Activated naive CD4-positive, alpha-beta T cell treated with anti-CD3 and anti-CD28 coated beads for 36 hours (primary cell): ENCODE measurements around the gene DSG3. TPM values are rescaled to one million over a fixed set of nuclear protein-coding genes. Genes with fewer than 3 reads are reported as not detected.
"Not testable (repeated sequence)": the region's sequence is repeated elsewhere in the genome, so short reads cannot be mapped to it uniquely, and the experiment has no call there.

Experiments
- CTCF ChIA-PET: fragments of 350-600 bp; sonication (Branson Sonifier 250); formaldehyde crosslinking; loops from one replicate; lab custom pipeline; 2021; ENCODE audit warnings: antibody characterized with exemption; lab: Charles Lee
- DNase-seq: peaks from one replicate; pipeline ENCODE4 v3.0.0-alpha.2; 2020
- H3K27ac Mint-ChIP-seq: one replicate; pipeline ENCODE4 v1.8.0; 2021; ENCODE audit warnings: mild to moderate bottlenecking, mixed read lengths
- H3K27me3 Mint-ChIP-seq: one replicate; pipeline ENCODE4 v1.8.0; 2021; ENCODE audit warnings: low read depth, mixed read lengths
- H3K36me3 Mint-ChIP-seq: one replicate; pipeline ENCODE4 v1.8.0; 2021; ENCODE audit warnings: low read depth, mixed read lengths
- H3K4me1 Mint-ChIP-seq: one replicate; pipeline ENCODE4 v1.8.0; 2021; ENCODE audit warnings: low read depth, mixed read lengths
- H3K4me3 Mint-ChIP-seq: one replicate; pipeline ENCODE4 v1.8.0; 2021; ENCODE audit warnings: mild to moderate bottlenecking, moderate library complexity, mixed read lengths
- H3K9me3 Mint-ChIP-seq: one replicate; pipeline ENCODE4 v1.8.0; 2021; ENCODE audit warnings: mixed read lengths
- intact Hi-C: fragments of 100-400 bp; cut with micrococcal nuclease; formaldehyde crosslinking; loops from one replicate; pipeline ENCODE4 v1.15.1; 2023
- total RNA-seq, 2 experiments: library from RNA; stranded (reverse); gene quantifications; one replicate each; pipeline ENCODE4 v1.2.3, GENCODE V29; 2021

Gene DSG3
- total RNA-seq, 2 experiments from 2014 or later: not detected

DNA sequence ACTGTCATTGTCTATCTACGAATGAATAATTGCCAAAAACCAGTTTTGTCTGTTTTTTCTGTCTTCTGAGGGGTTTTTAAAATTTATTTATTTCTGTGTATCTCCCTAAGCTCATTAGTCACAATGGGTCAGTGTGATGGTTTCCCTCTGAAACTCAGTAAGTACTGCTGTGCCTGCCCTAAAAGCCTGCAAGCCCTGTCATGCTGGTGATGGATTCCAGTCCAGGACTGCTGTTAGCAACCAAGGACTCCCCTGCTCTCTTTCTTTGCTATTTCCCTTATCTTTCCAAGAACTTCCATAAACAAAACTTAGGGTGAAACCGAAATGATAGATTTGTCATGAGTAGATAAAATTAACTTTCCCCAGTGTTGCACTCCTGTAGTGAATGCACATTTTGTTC, 38.6 kb downstream of the DSG3 start:
- H3K27me3 Mint-ChIP-seq: peaks cover 7% of the 10 kb centered on the region
- H3K9me3 Mint-ChIP-seq: no peaks in the 10 kb centered on the region
- CTCF ChIA-PET: no interaction called here
- H3K4me1 Mint-ChIP-seq: peaks cover 4% of the 10 kb centered on the region
- no peak for DNase-seq
- intact Hi-C loops: no loop called here
- no peak overlapping the region for H3K4me3 Mint-ChIP-seq
- no peaks in the 10 kb centered on the region for H3K36me3 Mint-ChIP-seq
- no peak overlapping the region for H3K27ac Mint-ChIP-seq

DNA sequence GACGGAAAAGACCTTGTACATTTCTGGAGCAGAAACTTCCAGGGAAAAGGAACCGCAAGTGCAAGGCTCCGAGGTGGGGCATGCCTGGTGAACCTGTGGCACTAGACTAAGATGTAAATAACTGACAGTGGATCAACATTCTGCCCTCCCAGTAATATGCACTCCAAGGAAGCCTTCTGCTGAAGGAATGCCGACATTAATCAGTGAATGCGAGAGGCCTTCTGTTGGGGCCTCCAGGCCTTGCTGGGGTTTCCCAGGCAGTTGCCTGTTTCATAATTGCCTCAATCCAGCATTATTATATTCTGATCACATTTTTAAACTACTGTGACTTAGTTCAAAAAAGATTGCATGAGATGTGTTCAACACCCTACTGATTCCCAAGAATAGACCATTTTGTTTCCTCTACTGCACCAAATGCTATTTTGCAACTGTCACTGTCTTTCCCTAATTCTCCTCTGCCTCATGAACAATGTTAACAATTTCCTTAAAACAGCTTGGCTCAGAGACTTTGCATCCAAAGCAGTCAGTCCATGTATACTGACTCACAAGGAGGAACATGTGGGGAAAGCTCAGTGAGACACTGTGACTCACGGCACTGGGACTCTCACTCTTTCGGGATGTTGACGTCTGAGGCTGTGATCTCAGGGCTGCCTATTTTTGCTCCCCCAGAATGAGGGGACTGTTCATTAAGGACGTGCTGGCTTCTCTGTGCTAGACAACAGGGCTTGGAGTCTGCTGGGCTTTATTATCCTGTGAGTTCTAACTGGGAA, 39.9 kb downstream of the DSG3 start:
- DNase-seq: no peak
- H3K4me3 Mint-ChIP-seq: no peak overlapping the region
- H3K27ac Mint-ChIP-seq: no peak overlapping the region
- no peaks in the 10 kb centered on the region for H3K36me3 Mint-ChIP-seq
- peaks cover 4% of the 10 kb centered on the region for H3K4me1 Mint-ChIP-seq
- CTCF ChIA-PET: no interaction called here
- peaks cover 7% of the 10 kb centered on the region for H3K27me3 Mint-ChIP-seq
- no peaks in the 10 kb centered on the region for H3K9me3 Mint-ChIP-seq
- intact Hi-C loops: no loop called here

DNA sequence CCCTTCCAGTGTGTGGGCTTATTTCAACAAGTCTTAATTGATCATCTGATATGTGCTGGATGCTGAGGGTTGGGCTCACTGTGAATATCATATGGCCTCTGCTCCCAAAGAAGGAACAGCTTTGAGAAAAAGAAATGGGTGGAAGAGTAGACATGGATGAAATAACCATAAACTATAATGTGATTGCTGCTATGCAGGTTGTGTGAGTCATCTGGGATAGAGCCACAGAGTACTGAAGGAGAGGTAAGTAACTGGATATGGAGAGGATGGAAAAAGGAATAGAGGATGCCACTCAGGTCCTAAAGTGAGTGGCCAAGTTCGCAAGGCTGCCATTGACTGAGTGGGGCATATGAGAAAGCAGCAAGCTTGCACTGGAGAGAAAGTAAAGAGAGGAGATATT, 41.8 kb downstream of the DSG3 start:
- DNase-seq: no peak
- Mint-ChIP-seq H3K4me1 (peaks cover 4% of the 10 kb centered on the region), H3K4me3 (no peak overlapping the region), H3K36me3 (no peaks in the 10 kb centered on the region), H3K27me3 (peaks cover 8% of the 10 kb centered on the region), H3K27ac (no peak overlapping the region), H3K9me3 (no peaks in the 10 kb centered on the region)
- intact Hi-C loops: no loop called here
- CTCF ChIA-PET: no interaction called here

DNA sequence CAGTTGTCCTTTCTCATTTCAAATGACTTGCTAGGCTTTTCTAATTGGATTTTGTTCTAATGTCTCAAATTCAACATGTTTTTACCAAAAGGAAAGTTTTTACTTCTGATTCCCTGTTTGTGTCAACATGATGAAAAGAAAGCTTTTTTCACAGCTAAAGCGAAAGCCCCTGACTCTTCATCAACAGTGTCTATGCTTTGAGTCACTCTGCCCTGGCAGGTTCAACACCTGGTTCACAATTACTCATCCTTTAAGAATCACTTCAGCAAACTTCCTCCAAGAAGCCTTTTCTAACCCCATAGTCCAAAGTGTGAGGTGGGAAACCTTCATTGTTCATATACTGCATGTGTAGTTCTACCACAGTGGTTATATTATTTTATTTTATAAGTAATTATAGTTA, 42.8 kb downstream of the DSG3 start:
- Mint-ChIP-seq H3K36me3 (no peaks in the 10 kb centered on the region), H3K4me1 (peaks cover 4% of the 10 kb centered on the region), H3K9me3 (no peaks in the 10 kb centered on the region), H3K4me3 (no peak overlapping the region), H3K27ac (no peak overlapping the region), H3K27me3 (peaks cover 10% of the 10 kb centered on the region)
- CTCF ChIA-PET: no interaction called here
- DNase-seq: peak; percentile 37
- intact Hi-C loops: loop anchor here (1.0 to 10.0 kb wide), 3 partner anchors 169 to 604 kb away; partner anchors contain the start of genes B4GALT6 and RNF138

DNA sequence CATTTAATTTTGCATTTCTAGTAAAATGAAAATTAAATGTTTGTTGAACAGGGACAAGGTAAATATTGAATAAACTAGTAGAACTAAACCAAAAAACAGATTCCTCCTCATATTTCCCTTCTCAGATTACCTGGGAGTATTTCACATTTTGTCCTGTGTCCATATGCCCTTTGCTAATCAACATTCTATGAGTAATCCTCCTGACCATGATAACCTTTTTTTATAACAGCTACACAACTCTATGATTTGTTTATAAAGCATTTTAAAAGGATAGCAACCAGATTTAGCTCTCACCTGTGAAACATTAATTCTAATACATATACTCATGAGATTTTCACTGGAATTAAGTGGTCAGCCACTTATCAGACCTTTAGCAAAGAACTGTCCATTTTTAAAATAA, 43.3 kb downstream of the DSG3 start:
- intact Hi-C loops: loop anchor here (1.0 to 10.0 kb wide), 3 partner anchors 168 to 604 kb away; partner anchors contain the start of genes B4GALT6 and RNF138
- no peaks in the 10 kb centered on the region for H3K36me3 Mint-ChIP-seq
- no peak overlapping the region for H3K27ac Mint-ChIP-seq
- no peaks in the 10 kb centered on the region for H3K9me3 Mint-ChIP-seq
- no peak overlapping the region for H3K4me3 Mint-ChIP-seq
- DNase-seq: no peak
- CTCF ChIA-PET: no interaction called here
- peaks cover 14% of the 10 kb centered on the region for H3K27me3 Mint-ChIP-seq
- H3K4me1 Mint-ChIP-seq: peaks cover 4% of the 10 kb centered on the region

DNA sequence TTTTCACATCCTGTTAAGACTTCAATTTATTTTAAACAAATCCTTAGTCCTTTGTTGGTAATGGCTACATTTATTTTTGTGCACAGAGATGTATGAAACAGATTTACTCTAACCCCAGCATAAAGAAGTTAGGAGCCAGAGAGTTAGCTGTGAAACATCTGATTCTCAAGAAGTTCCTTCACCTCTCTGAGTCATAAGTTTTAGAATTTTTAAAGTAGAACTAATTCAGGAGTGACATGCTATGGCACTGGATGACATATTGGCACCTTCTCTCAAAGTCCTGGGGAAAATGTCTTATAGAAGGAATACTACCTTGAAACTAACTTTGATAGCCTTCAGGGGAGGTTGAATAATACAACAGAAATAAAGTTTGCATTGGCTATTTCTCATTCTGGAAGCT, 44.0 kb downstream of the DSG3 start:
- Mint-ChIP-seq H3K27ac (no peak overlapping the region), H3K4me1 (peaks cover 4% of the 10 kb centered on the region), H3K27me3 (peaks cover 18% of the 10 kb centered on the region), H3K9me3 (no peaks in the 10 kb centered on the region), H3K4me3 (no peak overlapping the region), H3K36me3 (no peaks in the 10 kb centered on the region)
- intact Hi-C loops: loop anchor here (10.0 kb wide), 2 partner anchors 193 to 603 kb away; partner anchors contain the start of genes B4GALT6 and RNF138
- CTCF ChIA-PET: no interaction called here
- no peak for DNase-seq

DNA sequence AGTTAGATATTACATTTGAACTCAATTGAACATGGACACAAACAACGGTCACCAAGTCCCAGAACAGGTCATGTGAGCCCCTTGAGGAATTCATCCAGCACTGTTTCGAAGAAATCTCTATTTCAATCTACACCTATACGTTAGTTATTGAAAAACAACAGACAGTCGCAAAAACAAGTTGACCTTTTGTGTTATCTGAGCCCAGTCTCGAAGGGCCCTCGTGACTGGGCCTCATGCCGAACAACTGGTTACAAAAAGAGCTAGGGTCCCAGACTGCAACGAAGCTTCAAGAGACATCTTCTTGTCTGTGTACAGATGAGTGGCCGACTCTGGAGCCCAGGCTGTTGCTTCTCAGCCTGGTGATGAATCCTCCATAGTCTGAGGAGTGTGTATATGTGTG, 45.1 kb downstream of the DSG3 start:
- H3K4me1 Mint-ChIP-seq: peaks cover 4% of the 10 kb centered on the region
- intact Hi-C loops: loop anchor here (10.0 kb wide), 2 partner anchors 192 to 602 kb away; partner anchors contain the start of genes B4GALT6 and RNF138
- no peaks in the 10 kb centered on the region for H3K9me3 Mint-ChIP-seq
- H3K27ac Mint-ChIP-seq: no peak overlapping the region
- no peak overlapping the region for H3K4me3 Mint-ChIP-seq
- H3K36me3 Mint-ChIP-seq: no peaks in the 10 kb centered on the region
- peaks cover 26% of the 10 kb centered on the region for H3K27me3 Mint-ChIP-seq
- CTCF ChIA-PET: no interaction called here
- DNase-seq: no peak

DNA sequence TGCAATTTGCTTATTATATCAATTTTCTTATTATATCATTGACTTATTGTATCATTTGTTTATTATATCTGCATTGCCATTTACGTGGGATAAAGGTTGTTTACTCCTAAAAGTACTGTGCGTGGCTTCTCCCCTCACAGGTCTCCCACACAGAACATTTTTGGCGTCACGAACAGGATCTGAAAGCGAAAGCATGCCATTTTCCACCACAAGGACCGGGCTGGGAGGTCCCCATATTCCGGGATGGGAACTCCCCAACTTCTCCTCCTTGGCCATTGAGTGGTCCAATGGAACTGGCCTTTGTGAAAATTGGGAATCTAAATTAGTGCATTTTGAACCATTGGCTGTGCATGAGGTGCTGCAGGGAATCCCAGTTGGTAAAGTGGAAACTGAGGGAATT, 45.6 kb downstream of the DSG3 start:
- no peaks in the 10 kb centered on the region for H3K9me3 Mint-ChIP-seq
- H3K4me3 Mint-ChIP-seq: no peak overlapping the region
- H3K27ac Mint-ChIP-seq: no peak overlapping the region
- CTCF ChIA-PET: no interaction called here
- H3K36me3 Mint-ChIP-seq: no peaks in the 10 kb centered on the region
- intact Hi-C loops: loop anchor here (10.0 kb wide), 2 partner anchors 192 to 602 kb away; partner anchors contain the start of genes B4GALT6 and RNF138
- no peak for DNase-seq
- peaks cover 4% of the 10 kb centered on the region for H3K4me1 Mint-ChIP-seq
- H3K27me3 Mint-ChIP-seq: peaks cover 26% of the 10 kb centered on the region

DNA sequence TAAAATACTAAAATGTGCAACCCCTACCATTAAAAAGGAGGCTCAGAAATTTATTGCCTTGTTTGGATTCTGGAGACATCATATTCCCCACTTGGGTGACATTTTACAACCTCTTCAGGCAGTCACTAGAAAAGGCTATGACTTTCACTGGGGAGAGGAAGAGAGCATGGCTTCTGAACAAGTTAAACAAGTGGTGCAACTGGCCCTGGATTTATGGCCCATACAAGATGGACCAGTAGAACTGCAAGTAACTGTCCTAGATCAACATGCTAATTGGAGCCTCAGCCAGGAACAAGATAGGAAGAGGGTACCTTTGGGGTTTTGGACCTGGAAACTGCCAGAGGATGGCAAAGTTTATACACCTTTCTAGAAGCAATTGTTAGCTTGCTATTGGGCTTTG, 46.4 kb downstream of the DSG3 start:
- H3K36me3 Mint-ChIP-seq: no peaks in the 10 kb centered on the region
- H3K4me3 Mint-ChIP-seq: no peak overlapping the region
- no peak overlapping the region for H3K27ac Mint-ChIP-seq
- H3K27me3 Mint-ChIP-seq: peaks cover 28% of the 10 kb centered on the region
- peaks cover 7% of the 10 kb centered on the region for H3K4me1 Mint-ChIP-seq
- intact Hi-C loops: loop anchor here (10.0 kb wide), 2 partner anchors 191 to 601 kb away; partner anchors contain the start of genes B4GALT6 and RNF138
- no peaks in the 10 kb centered on the region for H3K9me3 Mint-ChIP-seq
- DNase-seq: no peak
- CTCF ChIA-PET: no interaction called here

DNA sequence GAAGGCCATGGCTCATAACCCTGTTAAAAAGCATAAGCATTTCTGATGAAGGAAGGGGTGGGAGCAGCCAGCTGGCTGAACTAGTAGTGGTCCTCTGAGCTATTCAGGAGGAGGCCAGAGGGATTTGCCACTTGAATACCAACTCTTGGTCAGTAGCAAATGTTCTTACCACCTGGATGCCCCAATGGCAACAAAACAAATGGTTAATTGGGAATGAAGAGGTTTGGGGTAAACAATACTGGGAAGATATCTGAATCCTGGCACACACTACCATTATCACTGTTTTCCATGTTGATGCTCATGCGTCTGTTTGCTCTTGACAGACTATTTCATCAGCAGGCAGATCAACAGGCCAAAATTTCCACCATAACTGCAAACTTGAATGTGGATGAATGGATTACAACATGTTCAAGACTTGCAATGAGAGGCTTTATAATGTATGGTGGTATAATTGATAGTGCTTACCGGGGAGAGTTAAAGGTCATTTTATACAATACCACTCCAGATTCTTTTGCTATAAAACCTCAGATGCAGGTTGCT, 47.2 kb downstream of the DSG3 start:
- H3K36me3 Mint-ChIP-seq, H3K9me3 Mint-ChIP-seq: not testable (repeated sequence)

DNA sequence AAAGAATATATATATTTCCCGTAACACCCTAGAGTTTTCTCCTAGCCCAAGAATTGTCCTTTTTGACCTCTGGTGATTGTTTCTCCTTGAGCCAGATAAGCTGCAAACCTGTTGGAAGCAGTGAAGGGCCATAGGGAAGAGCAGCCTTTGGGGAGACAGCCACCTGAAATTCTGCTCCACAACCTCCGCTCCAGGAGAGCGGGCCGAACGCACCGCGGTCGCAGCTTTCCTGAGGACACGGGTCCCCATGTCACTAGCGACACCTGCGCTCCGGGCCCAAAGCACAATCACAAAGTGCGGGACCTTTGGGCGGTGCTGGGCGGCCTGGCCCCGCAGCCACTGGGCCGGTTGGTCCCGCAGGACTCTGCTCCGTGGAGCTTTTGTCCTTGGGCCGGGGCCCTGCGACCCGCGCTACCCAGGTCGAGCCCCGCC, 49.9 kb downstream of the DSG3 start:
- peak overlapping the region; percentile 73 for H3K4me3 Mint-ChIP-seq

More for the DNA sequence above, 47.2 kb downstream of the DSG3 start:
- DNase-seq, H3K4me1 Mint-ChIP-seq, H3K27ac Mint-ChIP-seq, H3K4me3 Mint-ChIP-seq, CTCF ChIA-PET: not testable (repeated sequence)
- H3K27me3 Mint-ChIP-seq: peaks cover 31% of the 10 kb centered on the region
- intact Hi-C loops: loop anchor here (10.0 kb wide), 2 partner anchors 190 to 600 kb away; partner anchors contain the start of genes B4GALT6 and RNF138

DNA sequence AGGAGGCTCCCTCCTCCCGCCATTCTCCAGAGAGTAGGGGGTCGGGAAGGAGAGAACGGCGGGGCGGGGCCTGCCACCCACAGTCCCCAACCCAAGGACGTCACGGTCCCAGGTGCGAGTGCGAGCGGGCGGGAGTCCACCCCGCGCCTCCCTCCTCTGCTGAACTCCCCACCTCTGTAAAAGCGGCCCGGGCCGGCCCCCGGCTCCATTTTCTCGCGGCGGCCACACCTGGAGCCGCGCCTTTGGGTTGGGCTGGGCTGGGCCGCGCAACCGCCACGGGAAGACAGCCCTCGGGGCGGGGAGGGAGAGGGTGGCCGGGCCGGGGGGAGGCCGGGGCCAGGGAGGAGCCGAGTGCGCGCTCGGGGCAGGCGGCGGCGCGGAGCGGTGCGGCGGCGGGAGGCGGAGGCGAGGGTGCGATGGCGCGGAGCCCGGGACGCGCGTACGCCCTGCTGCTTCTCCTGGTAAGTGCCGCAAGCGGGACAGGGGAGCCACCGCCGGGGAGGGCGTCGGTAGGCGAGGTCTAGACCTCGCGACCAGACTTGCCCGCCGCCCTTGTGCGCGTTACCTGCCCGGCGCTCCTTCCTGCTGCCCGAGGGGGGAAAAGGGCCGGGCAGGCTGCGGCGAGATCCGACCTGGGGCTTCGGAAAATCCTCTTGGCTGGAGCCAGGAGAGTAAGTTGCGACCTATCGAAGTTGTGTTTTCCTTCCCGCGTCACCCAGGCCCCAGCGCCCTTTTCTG, 50.5 kb downstream of the DSG3 start, which contains the start of gene DSG2:
DSG2 (plus strand) TSS at position 342 of the 738 bp plus-strand sequence; CDS start at position 417, 75 bp downstream.
- H3K4me3 Mint-ChIP-seq: peak within 1 kb of the TSS; percentile 73
- no peaks in the 10 kb centered on the region for H3K9me3 Mint-ChIP-seq
- peaks cover 6% of the 10 kb centered on the region for H3K4me1 Mint-ChIP-seq
- intact Hi-C loops: loop anchor here (2.0 to 10.0 kb wide), 4 partner anchors 161 to 597 kb away; partner anchors contain the start of genes B4GALT6 and RNF138
- DNase-seq: peak; percentile 39
- CTCF ChIA-PET: no interaction called here
- H3K27ac Mint-ChIP-seq: no peak within 1 kb of the TSS
- no peaks in the 10 kb centered on the region for H3K36me3 Mint-ChIP-seq
- H3K27me3 Mint-ChIP-seq: peaks cover 39% of the 10 kb centered on the region

More for the DNA sequence above, 49.9 kb downstream of the DSG3 start:
- Mint-ChIP-seq H3K27ac (no peak overlapping the region), H3K36me3 (no peaks in the 10 kb centered on the region), H3K9me3 (no peaks in the 10 kb centered on the region), H3K4me1 (peaks cover 6% of the 10 kb centered on the region), H3K27me3 (peaks cover 39% of the 10 kb centered on the region)
- CTCF ChIA-PET: no interaction called here
- intact Hi-C loops: loop anchor here (10.0 kb wide), 2 partner anchors 187 to 597 kb away; partner anchors contain the start of genes B4GALT6 and RNF138
- DNase-seq: no peak
